Kidney (tissue), 14 donors: ENCODE measurements around the gene GMDS. TPM values are rescaled to one million over a fixed set of nuclear protein-coding genes. Genes with fewer than 3 reads are reported as not detected.

Experiments
- DNase-seq, 5 donors: peaks; one replicate each; pipeline ENCODE4 v3.0.0-alpha.2; 2013 to 2020
- FAIRE-seq: peaks from 2 replicates; lab custom pipeline; 2012; peaks lifted over from hg19 to GRCh38; lab: Jason Lieb, UNC
- H3K27ac ChIP-seq, 2 donors: one replicate each; pipeline ENCODE4 v1.7.0; 2013; ENCODE audit warnings: low read depth in 2 of 2, low read length in 2 of 2, inconsistent platforms in 1 of 2
- H3K27me3 ChIP-seq: one replicate; pipeline ENCODE4 v1.7.1; 2013; ENCODE audit warnings: low read length, inconsistent platforms; ENCODE audit not compliant: control insufficient read depth, insufficient read depth
- H3K36me3 ChIP-seq, 3 donors: one replicate each; pipeline versions ENCODE4 v1.7.0 to v1.7.1; 2013; ENCODE audit warnings: low read length in 3 of 3, control low read depth in 1 of 3, inconsistent platforms in 1 of 3; ENCODE audit not compliant: insufficient read depth in 3 of 3, control insufficient read depth in 2 of 3
- H3K4me1 ChIP-seq, 3 donors: one replicate each; pipeline versions ENCODE4 v1.7.0 to v1.7.1; 2013; ENCODE audit warnings: low read length in 3 of 3, inconsistent platforms in 1 of 3, low read depth in 1 of 3; ENCODE audit not compliant: control insufficient read depth in 2 of 3, insufficient read depth in 2 of 3
- H3K4me3 ChIP-seq, 3 donors: one replicate each; pipeline versions ENCODE4 v1.7.0 to v1.8.1; 2013; ENCODE audit warnings: low read length in 3 of 3, control low read depth in 1 of 3, inconsistent platforms in 1 of 3
- H3K9ac ChIP-seq, 3 donors: one replicate each; pipeline versions ENCODE4 v1.7.0 to v1.7.1; 2013; ENCODE audit warnings: low read length in 3 of 3, control low read depth in 1 of 3, inconsistent platforms in 1 of 3
- H3K9me3 ChIP-seq, 3 donors: one replicate each; pipeline versions ENCODE4 v1.7.0 to v1.7.1; 2013; ENCODE audit warnings: low read length in 3 of 3, control low read depth in 1 of 3, inconsistent platforms in 1 of 3; ENCODE audit not compliant: control insufficient read depth in 2 of 3, insufficient read depth in 1 of 3
- CTCF ChIP-seq: IDR thresholded peaks from 3 replicates; pipeline ENCODE4 v1.5.1; 2012; ENCODE audit warnings: mild to moderate bottlenecking, moderate library complexity, borderline replicate concordance; ENCODE audit not compliant: insufficient read depth; ENCODE audit errors: extremely low read depth
- intact Hi-C: fragments of 100-400 bp; cut with DNase I; formaldehyde crosslinking; loops from one replicate; pipeline ENCODE4 v1.11.1; 2022
- polyA plus RNA-seq: library from polyadenylated mRNA; stranded (reverse); fragments of 350-450 nt; fragmentation: Illumina TruSeq; extraction: RNeasy Lipid Tissue Mini Kit (QIAGEN cat#74804); gene quantifications from one replicate; pipeline ENCODE4 v1.2.3, GENCODE V29; 2014; ENCODE audit warnings: low read depth, low replicate concordance; ENCODE audit not compliant: insufficient read depth
- total RNA-seq: library from RNA; stranded (reverse); fragmentation: NEBNext Ultra II Directional; extraction: Animal tissue kit (Norgen Biotek cat#: 25700); gene quantifications from one replicate; pipeline ENCODE4 v1.2.1, GENCODE V29; 2021
- donor health status: control.
- donor health status: control.
- donor health status: control.
- donor health status: control.
- donor health status: control.
- donor health status: DM: yes; HTN: yes; CAD: no.
- donor health status: Normal renal cell carcinoma (clear cell type).

The GMDS gene
- total and polyA plus RNA-seq, 2 donors from 2014 or later = 49.6 to 63.7 TPM

- TF ChIP-seq CTCF = no peak
- Histone ChIP-seq H3K4me1 (peaks cover 0 to 14% (median 2%) of the 10 kb centered on the region in 3 donors), H3K4me3 (no peak overlapping the region), H3K27ac (no peak overlapping the region), H3K27me3 (no peaks in the 10 kb centered on the region), H3K9me3 (no peaks in the 10 kb centered on the region), H3K36me3 (no peaks in the 10 kb centered on the region), H3K9ac (no peak overlapping the region)
- no peak for DNase-seq
- intact Hi-C loops = no loop called here
- no peak for FAIRE-seq
Measured at GRCh38 chr6:2034256-2034655, 211.1 kb downstream of the GMDS start.

GRCh38 chr6:2033544-2033943 is 211.9 kb downstream of the GMDS start:
- no peak for FAIRE-seq
- intact Hi-C loops = no loop called here
- TF ChIP-seq CTCF = no peak

GRCh38 chr6:2030682-2031244 is 214.6 kb downstream of the GMDS start:
- Histone ChIP-seq H3K36me3 (no peaks in the 10 kb centered on the region), H3K4me3 (no peak overlapping the region), H3K9me3 (no peaks in the 10 kb centered on the region), H3K4me1 (peaks cover 0 to 9% (median 2%) of the 10 kb centered on the region in 3 donors), H3K27me3 (no peaks in the 10 kb centered on the region), H3K9ac (no peak overlapping the region), H3K27ac (no peak overlapping the region)
- no peak for FAIRE-seq
- intact Hi-C loops = no loop called here
- no peak for DNase-seq
- no peak for TF ChIP-seq CTCF

More at GRCh38 chr6:2033544-2033943, 211.9 kb downstream of the GMDS start:
- Histone ChIP-seq H3K4me1 (peaks cover 0 to 12% (median 2%) of the 10 kb centered on the region in 3 donors), H3K9me3 (no peaks in the 10 kb centered on the region), H3K9ac (no peak overlapping the region), H3K27me3 (no peaks in the 10 kb centered on the region), H3K36me3 (no peaks in the 10 kb centered on the region), H3K27ac (no peak overlapping the region), H3K4me3 (no peak overlapping the region)
- DNase-seq = no peak

- no peak for TF ChIP-seq CTCF
Measured at GRCh38 chr6:2029952-2030351, 215.5 kb downstream of the GMDS start.

More at GRCh38 chr6:2029952-2030351, 215.5 kb downstream of the GMDS start:
- FAIRE-seq (no peak), DNase-seq (no peak)
- Histone ChIP-seq H3K4me3 (no peak overlapping the region), H3K9ac (no peak overlapping the region), H3K36me3 (no peaks in the 10 kb centered on the region), H3K4me1 (peaks cover 0 to 5% (median 0%) of the 10 kb centered on the region in 3 donors), H3K27ac (no peak overlapping the region), H3K9me3 (no peaks in the 10 kb centered on the region), H3K27me3 (no peaks in the 10 kb centered on the region)
- intact Hi-C loops = no loop called here
